Muscle layer of duodenum (tissue), 2 donors: ENCODE measurements around the gene DLG2.

Experiments used
- H3K27ac ChIP-seq: one replicate; pipeline ENCODE4 v1.7.0; 2013; ENCODE audit warnings: mild to moderate bottlenecking, low read length
- H3K27me3 ChIP-seq: one replicate; pipeline ENCODE4 v1.7.0; 2013; ENCODE audit warnings: low read depth, mild to moderate bottlenecking, control low read depth, low read length
- H3K36me3 ChIP-seq, 2 donors: one replicate each; pipeline ENCODE4 v1.7.0; 2013; ENCODE audit warnings: low read length in 2 of 2, control low read depth in 1 of 2, mild to moderate bottlenecking in 1 of 2; ENCODE audit not compliant: insufficient read depth in 2 of 2, control insufficient read depth in 1 of 2
- H3K4me1 ChIP-seq, 2 donors: one replicate each; pipeline ENCODE4 v1.7.0; 2013; ENCODE audit warnings: low read length in 2 of 2, mild to moderate bottlenecking in 2 of 2, control low read depth in 1 of 2, moderate library complexity in 1 of 2; ENCODE audit not compliant: insufficient read depth in 2 of 2, control insufficient read depth in 1 of 2
- H3K4me3 ChIP-seq, 2 donors: one replicate each; pipeline ENCODE4 v1.7.0; 2013; ENCODE audit warnings: low read length in 2 of 2, low read depth in 1 of 2, mild to moderate bottlenecking in 1 of 2
- H3K9me3 ChIP-seq, 2 donors: one replicate each; pipeline ENCODE4 v1.7.0; 2013; ENCODE audit warnings: low read length in 2 of 2, control low read depth in 1 of 2, mild to moderate bottlenecking in 1 of 2; ENCODE audit not compliant: control insufficient read depth in 1 of 2
- donor health status: healthy.

Gene DLG2

GRCh38 chr11:83865636-83866461 lies 1761.3 kb downstream of the DLG2 start:
- H3K9me3 ChIP-seq, result no peaks in the 10 kb centered on the region
- no peak overlapping the region for H3K27ac ChIP-seq
- no peaks in the 10 kb centered on the region for H3K36me3 ChIP-seq

GRCh38 chr11:83864412-83865057 lies 1762.6 kb downstream of the DLG2 start:
- no peak overlapping the region for H3K4me3 ChIP-seq
- no peak overlapping the region for H3K27ac ChIP-seq
- no peaks in the 10 kb centered on the region for H3K27me3 ChIP-seq
- H3K4me1 ChIP-seq, result peaks cover 0 to 7% of the 10 kb centered on the region in 2 donors
- no peaks in the 10 kb centered on the region for H3K9me3 ChIP-seq
- H3K36me3 ChIP-seq, result no peaks in the 10 kb centered on the region

More at GRCh38 chr11:83865636-83866461, 1761.3 kb downstream of the DLG2 start:
- Histone ChIP-seq H3K4me1 (peaks cover 0 to 7% of the 10 kb centered on the region in 2 donors), H3K4me3 (no peak overlapping the region), H3K27me3 (no peaks in the 10 kb centered on the region)

GRCh38 chr11:83863272-83863671 lies 1763.9 kb downstream of the DLG2 start:
- peaks cover 0 to 7% of the 10 kb centered on the region in 2 donors for H3K4me1 ChIP-seq
- no peaks in the 10 kb centered on the region for H3K27me3 ChIP-seq
- H3K36me3 ChIP-seq, result no peaks in the 10 kb centered on the region
- no peak overlapping the region for H3K27ac ChIP-seq
- H3K9me3 ChIP-seq, result no peaks in the 10 kb centered on the region
- no peak overlapping the region for H3K4me3 ChIP-seq

GRCh38 chr11:83862691-83863090 lies 1764.5 kb downstream of the DLG2 start:
- peaks cover 0 to 7% of the 10 kb centered on the region in 2 donors for H3K4me1 ChIP-seq
- H3K4me3 ChIP-seq, result no peak overlapping the region
- H3K36me3 ChIP-seq, result no peaks in the 10 kb centered on the region
- H3K27ac ChIP-seq, result no peak overlapping the region
- no peaks in the 10 kb centered on the region for H3K27me3 ChIP-seq
- no peaks in the 10 kb centered on the region for H3K9me3 ChIP-seq

- H3K9me3 ChIP-seq, result peaks cover 0 to 5% of the 10 kb centered on the region in 2 donors
- peaks cover 0 to 7% of the 10 kb centered on the region in 2 donors for H3K4me1 ChIP-seq
- no peaks in the 10 kb centered on the region for H3K27me3 ChIP-seq
- H3K36me3 ChIP-seq, result no peaks in the 10 kb centered on the region
- no peak overlapping the region for H3K4me3 ChIP-seq
- H3K27ac ChIP-seq, result no peak overlapping the region
These were observed 1765.1 kb downstream of the DLG2 start for GRCh38 chr11:83862033-83862432.

GRCh38 chr11:83858694-83859093 lies 1768.5 kb downstream of the DLG2 start:
- no peaks in the 10 kb centered on the region for H3K36me3 ChIP-seq
- H3K4me3 ChIP-seq, result no peak overlapping the region
- peaks cover 0 to 5% of the 10 kb centered on the region in 2 donors for H3K9me3 ChIP-seq
- no peaks in the 10 kb centered on the region for H3K27me3 ChIP-seq
- H3K4me1 ChIP-seq, result peaks cover 0 to under 1% of the 10 kb centered on the region in 2 donors
- H3K27ac ChIP-seq, result no peak overlapping the region

GRCh38 chr11:83855237-83855636 lies 1771.9 kb downstream of the DLG2 start:
- no peak overlapping the region for H3K4me3 ChIP-seq
- no peaks in the 10 kb centered on the region for H3K4me1 ChIP-seq
- H3K36me3 ChIP-seq, result no peaks in the 10 kb centered on the region
- no peaks in the 10 kb centered on the region for H3K27me3 ChIP-seq
- no peak overlapping the region for H3K27ac ChIP-seq
- H3K9me3 ChIP-seq, result peaks cover 0 to 5% of the 10 kb centered on the region in 2 donors

- no peaks in the 10 kb centered on the region for H3K4me1 ChIP-seq
- H3K27me3 ChIP-seq, result no peaks in the 10 kb centered on the region
- H3K27ac ChIP-seq, result no peak overlapping the region
- peaks cover 0 to 5% of the 10 kb centered on the region in 2 donors for H3K9me3 ChIP-seq
- no peaks in the 10 kb centered on the region for H3K36me3 ChIP-seq
- H3K4me3 ChIP-seq, result no peak overlapping the region
These were observed 1774.2 kb downstream of the DLG2 start for GRCh38 chr11:83852775-83853442.

GRCh38 chr11:83852012-83852411 lies 1775.1 kb downstream of the DLG2 start:
- Histone ChIP-seq H3K9me3 (no peaks in the 10 kb centered on the region), H3K27ac (no peak overlapping the region), H3K27me3 (no peaks in the 10 kb centered on the region), H3K36me3 (no peaks in the 10 kb centered on the region), H3K4me3 (no peak overlapping the region), H3K4me1 (no peaks in the 10 kb centered on the region)

GRCh38 chr11:83847467-83848034 lies 1779.6 kb downstream of the DLG2 start:
- no peak overlapping the region for H3K27ac ChIP-seq
- H3K9me3 ChIP-seq, result no peaks in the 10 kb centered on the region
- no peak overlapping the region for H3K4me3 ChIP-seq
- no peaks in the 10 kb centered on the region for H3K27me3 ChIP-seq
- H3K4me1 ChIP-seq, result no peaks in the 10 kb centered on the region
- H3K36me3 ChIP-seq, result no peaks in the 10 kb centered on the region

GRCh38 chr11:83845797-83846196 lies 1781.3 kb downstream of the DLG2 start:
- no peak overlapping the region for H3K4me3 ChIP-seq
- no peaks in the 10 kb centered on the region for H3K4me1 ChIP-seq
- no peaks in the 10 kb centered on the region for H3K27me3 ChIP-seq
- H3K9me3 ChIP-seq, result no peaks in the 10 kb centered on the region
- H3K36me3 ChIP-seq, result no peaks in the 10 kb centered on the region
- no peak overlapping the region for H3K27ac ChIP-seq
